NCI-H2171 (cell line): ENCODE data around the gene RAPGEF4.
A peak's percentile ranks its signal among the peaks of the same experiment; 100 is the strongest.
"Not testable (repeated sequence)": the region's sequence is repeated elsewhere in the genome, so short reads cannot be mapped to it uniquely, and the experiment has no call there.

Source experiments
- DNase-seq: peaks from one replicate; lab custom pipeline; 2025; lab: John Stamatoyannopoulos, UW

The RAPGEF4 gene

DNA sequence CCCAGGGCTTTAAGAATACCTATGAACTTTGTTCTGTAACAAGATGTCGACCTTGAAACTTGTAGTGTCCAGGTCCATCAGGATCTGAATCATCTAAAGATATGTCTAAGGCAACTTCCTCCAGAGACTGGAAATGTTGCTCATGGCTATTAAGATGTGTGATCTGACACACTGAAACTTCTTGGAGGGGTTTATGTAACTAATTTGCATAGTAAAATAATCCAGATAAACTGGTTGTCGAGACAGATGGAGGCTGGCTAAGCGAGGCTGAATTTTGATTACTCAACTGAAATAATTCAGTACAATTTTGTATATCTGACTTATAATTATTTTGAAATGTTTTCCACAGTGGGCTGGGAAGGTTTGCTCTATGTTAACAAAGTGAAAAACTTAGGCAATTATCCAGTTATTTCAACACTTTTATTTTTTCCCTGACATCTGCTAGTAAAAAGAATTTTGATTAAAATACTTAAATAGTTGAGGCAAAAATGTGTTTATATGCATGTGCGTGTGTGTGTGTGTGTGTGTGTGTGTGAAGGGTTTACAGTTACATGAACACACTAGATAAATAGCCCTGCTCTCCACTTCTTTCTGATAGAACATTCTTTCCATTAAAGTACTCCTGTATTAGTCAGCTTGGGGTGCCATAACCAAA lies 328.6 kb downstream of the RAPGEF4 start:
- no peak for DNase-seq

DNA sequence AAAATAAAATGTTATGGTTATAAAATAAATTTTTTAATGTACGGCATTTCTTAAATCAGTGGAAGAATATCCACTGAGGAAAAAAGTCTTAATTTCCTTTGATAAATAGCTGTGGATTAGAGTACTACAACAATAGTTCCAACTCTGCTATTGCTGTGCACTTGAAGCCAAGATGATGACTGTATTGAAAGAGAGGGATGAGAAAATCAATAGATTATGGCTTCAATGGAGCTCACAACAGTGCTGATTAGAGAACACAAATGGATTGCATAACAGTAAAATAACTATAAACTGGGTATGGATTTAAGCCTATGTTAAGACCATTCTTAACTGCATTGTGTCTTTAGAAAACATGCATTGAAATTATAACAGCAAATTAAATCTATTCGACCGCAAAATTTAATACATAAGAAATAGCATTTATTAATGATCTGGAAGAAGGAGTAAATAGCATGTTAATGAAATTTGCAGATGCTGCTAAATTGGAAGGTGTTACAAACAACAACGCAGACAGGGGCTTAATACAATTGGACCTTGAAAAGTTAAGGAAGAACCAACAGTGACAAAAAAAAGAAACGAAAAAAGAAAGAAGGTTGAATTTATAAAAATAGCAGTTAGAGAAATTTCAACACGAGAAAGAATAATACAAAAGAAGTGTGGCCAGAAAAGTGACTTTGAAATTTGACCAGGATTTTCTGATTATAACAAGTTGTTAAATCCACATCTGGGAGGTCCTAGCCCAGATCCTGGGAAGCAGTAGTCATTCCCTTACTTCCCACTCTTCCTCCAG lies 331.4 kb downstream of the RAPGEF4 start:
- DNase-seq: no peak

DNA sequence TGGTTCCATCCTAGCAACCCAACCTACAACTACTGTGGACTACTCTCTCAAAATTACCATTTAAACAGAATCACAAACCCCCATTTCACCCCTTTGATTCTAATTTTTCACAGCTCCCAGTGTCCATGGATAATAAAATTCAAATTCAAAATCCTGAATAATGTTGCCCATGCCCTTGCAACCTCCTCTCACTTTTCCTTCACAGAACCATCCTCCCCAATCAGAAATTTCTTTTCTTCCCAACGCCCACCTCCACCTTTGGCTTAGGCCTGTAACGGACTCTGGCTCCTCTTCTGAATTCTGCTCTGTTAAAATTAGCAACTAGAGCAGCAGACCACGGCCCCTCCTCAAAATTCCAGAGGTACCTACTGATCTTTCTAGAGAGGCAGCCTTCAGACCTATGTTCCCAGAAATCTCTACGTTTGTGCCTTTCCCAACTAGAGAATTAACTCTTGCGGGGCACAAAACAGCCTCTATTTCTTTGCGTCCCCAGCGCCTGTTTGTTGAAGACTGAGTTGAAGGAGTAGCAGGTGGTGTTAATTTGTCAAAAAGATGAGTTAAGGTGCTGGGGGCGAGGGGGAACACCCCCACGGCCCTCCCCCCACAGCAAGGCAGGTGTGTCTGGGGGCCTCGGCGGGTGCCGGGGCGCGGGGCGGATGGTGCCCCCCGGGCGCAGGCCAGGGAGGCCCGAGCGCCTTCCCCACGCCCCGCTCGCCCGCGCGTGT lies 339.6 kb downstream of the RAPGEF4 start:
- DNase-seq: peak; percentile 50

DNA sequence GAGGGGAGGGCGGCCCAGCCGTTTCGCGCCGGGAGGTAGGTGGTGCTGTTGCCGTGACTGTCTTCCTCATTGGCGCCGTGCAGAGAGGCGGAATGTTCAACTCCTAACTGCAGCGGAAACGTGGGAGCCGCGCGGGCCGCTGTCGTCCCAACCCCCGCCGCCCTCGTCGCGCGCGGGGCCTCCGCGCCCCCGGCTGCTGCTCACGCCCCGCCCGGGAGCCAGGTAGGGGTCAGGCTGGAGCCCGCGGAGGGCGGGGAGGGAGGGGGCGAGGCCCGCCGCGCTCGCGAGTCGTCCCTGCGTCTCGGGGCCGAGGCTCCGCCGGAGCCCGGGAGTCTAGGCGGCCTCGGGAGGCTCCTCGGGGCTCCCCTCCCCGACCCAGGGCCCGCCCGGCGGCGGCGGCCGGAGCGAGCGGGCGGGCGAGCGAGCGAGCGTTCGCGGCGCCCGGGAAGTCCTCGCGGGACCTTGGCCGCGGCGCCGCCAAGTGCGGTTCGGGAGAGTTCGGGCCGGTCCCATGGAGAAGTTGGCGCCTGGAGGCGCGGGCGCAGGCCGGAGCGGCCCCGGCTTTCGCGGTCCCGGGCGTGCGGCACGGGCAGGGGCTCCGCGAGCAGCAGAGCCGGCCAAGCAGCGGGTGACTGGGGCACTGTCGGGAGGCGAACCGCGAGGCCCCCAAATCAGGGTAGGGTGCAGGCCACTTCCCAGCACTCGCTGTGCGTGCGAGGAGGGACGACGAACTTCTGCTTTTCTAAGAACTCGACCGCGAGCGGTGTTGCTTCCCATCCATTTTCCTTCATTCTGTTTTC lies 340.3 kb downstream of the RAPGEF4 start, which contains the start of gene MAP3K20:
TSS of gene MAP3K20 (plus strand) at position 66 of the 800 bp plus-strand sequence. CDS start 15,186 bp downstream, outside the sequence.
- peak; percentile 68 for DNase-seq

DNA sequence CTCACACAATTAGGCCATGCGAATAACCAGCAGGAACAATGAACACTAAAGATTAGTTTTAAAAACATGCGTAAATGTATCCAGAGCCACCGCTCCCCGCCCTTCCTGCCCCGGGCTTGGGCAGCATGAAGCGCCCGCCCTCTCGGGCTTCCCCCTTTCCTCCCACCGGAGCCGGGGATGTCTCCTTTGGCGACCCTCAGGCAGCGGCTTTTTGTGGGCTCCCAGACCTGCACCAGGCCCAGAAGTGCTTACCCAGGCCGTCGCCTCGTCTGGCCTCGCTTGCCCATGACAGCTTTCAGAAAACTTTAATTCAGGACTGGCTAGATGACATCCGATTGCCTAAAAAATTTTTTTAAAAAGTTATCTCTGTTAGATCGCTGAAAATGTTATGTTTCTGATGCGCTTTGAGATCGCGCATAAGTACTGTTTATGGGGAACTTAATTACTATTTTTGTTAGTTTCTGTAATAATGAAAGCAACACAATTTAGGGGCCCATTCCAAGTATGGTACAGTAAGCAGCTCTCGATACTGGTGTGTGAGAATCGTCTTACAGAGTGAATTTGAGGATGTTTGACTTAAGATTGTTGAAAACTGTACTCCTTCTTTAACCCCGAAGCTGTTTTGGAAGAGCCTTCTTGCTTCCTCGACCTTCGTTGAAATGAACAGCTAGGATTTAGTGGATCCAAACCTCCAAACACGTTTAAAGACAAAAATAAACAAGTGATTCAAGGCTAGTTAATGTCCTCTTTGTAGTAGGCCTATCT lies 341.1 kb downstream of the RAPGEF4 start:
- DNase-seq: peak; percentile 22

DNA sequence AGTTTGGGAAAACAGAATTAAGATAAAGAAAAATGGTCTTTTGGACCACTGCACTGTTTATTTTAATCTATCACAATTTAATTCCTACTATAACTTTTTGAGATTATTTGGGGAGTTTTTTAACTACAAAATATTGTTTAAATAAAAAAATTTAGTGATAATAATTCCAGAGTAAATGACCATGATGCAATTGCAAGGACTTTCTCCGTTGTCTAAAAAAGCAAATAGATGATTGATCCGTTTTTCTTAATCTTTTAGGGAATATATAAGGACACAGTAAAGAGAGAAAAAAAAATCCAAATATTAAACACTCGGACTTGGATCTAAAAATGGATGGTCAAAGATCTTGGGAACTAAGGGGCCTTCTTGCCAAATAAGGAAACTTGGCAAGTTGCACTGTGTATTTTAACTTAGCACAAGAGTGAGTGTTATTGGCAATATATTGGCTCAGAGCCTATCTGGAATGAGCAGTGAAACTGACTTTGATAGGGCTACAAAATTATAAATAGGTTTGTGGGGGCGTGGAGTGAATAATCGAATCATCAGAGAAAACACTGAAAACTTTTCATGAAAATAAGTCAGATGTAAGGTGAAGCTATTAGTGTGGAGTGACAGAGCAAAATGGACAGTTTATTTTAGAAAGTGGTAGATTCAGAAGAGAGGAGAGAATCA lies 342.0 kb downstream of the RAPGEF4 start:
- no peak for DNase-seq

DNA sequence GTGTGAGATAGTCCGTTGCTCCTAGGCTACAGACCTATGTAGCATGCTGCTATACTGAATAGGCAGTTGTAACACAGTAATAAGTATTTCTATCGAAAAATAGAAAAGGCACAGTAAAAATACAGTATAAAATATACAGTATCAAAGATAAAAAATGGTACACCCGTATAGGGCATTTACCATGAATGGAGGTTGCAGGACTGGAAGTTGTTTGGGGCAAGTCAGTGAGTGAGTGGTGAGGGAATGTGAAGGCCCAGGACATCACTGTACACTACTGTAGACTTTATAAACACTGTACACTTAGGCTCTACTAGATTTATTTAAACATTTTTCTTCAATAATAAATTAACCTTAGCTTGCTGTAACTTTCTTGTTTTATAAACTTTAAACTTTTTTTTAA lies 343.5 kb downstream of the RAPGEF4 start:
- DNase-seq: no peak

DNA sequence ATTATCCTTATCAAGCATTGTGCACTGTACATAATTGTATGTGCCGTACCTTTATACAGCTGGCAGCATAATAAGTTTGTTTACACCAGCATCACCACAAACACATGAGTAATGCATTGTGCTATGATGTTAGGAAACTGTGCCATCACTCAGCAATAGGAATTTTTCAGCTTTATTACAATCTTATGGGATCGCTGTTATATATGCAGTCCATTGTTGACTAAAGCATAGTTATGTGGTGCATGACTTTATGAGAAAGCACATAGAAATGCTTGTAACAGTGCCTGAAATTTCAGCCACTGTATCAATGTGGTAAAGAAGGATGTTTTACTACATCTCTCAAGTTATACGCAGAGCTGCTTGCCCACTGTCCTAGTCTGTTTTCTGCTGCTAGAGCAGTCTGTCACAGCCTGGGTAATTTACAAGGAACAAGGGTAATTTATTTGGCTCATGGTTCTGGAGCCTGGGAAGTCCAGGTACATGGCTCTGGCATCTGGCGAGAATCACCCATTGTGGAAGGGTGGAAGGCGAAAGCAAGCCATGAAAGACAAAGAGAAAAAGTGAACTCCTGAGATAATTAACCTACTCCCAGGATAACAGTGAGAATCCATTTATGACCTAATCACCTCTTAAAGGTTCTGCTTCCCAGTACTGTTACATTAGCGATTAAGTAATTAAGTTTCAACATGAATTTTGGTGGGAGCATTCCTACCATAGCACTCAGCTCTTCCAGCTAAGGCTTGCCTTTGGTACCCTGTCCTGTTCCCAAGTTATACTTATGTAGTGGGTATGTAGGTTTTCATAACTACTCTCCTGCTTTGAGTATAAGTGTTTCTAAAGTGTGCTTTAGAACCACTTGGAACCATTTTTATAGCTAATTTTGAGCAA lies 344.6 kb downstream of the RAPGEF4 start:
- no peak for DNase-seq

DNA sequence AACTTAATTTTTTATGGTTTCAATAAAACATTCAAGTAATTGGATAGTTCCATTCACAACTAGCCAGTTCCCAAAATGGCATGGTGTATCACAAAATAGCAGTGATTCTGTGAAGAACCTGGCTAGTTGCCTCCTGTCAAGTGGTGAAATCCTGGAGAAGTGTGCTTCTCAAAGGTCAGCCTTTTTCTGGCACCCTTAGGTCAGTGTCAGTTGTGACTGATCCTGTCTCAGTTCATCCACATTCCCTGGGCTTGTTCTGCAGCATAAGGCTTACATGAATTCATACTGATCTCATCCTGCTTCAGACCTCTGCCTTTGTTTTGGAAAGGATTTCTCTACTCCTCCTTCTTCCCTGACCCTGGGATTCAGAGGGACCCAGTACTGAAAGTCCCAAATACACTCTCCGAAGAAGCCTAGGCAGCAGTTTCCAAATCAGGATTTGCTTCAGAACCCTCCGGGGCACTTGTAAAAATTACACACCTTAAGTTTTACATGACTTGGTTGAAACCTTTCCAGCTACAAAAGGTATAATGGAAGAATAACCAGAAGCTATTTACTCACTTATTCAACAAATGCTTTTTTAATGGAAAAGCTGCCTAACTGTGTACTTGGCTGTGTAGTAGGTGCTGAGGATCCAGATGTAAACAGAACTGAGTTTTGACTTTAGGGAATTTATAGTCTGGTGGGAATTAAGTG lies 351.0 kb downstream of the RAPGEF4 start:
- no peak for DNase-seq

DNA sequence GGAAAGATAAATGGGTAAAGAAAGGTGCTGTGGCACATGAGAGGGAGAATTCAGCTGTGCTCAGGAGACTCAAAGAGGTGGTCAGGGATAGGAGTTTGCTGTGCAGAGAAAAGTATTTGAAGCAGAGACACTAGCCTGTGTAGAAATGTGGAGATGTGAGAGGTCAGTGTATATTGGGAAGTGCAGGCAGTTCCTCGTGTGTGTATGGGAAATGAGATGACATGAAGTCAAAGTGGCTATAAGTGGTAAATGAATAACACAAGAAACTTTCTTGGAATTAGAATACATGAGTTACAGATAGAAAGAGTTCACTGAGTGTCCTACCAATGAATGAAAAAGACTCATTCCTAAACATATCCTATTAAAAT lies 351.6 kb downstream of the RAPGEF4 start:
- no peak for DNase-seq

DNA sequence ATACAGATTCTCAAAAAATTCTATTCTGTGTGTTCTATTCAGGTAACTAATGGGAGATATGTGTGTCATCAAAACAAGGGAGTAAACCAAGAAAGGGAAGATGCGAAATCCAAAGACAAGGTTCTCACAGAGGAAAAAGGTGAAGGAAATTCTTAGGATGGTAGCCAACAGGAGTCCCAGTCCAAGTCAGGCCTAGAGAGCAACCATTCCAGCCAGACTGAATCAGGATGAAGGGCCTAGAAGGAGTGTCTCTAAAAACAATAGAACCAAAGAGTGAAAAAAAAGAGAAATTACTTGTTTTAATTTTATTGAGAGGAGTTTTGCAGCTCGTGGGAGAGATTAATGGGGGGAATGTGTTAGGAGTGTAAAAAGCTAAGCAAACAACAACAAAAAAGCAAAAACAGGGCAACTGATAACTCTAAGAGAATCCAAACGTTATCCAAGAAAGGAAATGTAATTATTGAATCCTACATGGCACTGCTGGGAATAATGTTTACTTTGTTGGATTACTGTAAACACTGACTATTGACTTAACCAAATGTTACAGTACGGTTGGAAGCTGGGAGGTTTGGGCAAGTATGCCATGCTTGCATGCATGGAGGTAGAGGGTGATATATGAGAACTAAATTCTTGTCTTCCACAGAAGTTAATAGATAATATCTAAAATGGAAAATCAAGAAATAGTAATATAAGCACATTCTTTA lies 352.3 kb downstream of the RAPGEF4 start:
- no peak for DNase-seq

DNA sequence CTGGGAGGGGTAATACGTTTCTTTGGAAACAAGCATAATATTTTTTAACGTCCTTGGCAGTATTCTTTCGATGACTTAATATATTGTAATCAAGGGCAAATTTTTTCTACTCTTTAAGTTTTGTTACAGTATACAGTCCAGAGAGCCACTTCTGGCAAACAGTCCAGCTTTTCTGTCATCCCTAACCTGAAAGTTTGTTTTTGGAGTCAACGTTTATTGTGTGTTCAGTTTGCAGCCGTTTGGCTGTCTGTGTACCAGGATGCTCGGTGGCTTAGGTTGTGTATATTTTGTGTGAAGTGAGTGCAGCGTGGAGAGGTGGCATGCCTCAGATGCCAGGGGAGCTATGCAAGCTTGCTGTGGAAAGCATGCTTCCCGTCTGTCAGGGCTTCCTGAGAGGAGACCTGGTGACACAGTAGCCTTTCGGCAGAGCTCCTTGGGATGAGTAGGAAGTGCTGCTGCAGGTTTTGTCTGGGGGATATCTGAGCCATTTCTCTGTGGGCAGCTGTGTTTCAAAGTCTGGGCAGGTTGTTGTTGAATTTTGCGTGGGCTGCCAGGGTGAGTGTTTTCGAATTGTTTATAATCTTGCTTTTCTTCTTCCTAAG lies 354.7 kb downstream of the RAPGEF4 start:
- no peak for DNase-seq

DNA sequence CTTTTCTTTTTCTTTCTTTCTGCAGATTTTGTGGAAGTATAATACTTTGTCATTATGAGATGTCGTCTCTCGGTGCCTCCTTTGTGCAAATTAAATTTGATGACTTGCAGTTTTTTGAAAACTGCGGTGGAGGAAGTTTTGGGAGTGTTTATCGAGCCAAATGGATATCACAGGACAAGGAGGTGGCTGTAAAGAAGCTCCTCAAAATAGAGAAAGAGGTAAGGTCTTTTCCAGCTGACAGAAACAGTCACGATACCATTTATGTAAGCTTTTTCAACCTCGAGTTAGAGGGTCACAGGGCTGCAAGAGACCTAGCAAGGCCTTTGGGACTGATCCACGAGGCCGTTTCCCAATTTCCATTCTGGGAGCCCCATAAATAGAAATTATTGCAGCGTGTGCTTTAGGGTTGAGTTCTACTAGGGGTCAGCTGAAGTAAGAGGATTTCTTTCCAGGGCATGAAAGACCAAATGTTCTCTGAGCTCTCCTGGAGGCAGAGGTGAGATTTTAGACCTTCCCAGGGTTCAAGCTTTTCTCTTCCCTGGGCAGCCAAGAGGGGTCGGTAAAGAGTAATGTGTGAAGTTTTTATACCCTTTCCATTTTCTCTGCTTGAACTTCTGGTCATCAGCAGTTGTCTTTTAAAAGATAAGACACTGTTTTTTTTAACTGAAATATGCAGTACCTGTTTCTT lies 355.5 kb downstream of the RAPGEF4 start:
- DNase-seq: no peak

DNA sequence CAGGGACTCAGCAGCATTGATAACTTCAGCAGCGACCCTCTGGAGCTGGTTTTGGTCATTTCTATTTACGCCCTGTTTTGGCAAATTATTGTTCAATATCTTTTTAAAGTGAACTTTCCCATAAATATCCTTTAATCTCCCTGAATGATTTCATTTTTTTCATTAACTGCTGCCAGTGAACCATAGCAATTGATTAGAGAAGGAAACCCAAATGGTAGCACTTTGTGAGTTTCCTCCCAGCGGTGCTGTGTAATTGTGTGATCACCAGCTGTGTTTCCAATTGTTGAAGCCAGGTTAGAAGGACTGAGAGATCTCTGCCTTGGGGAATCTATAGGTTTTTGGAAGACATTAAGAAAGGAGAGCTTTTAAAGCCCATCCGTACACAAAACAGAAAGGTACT lies 356.3 kb downstream of the RAPGEF4 start:
- no peak for DNase-seq

DNA sequence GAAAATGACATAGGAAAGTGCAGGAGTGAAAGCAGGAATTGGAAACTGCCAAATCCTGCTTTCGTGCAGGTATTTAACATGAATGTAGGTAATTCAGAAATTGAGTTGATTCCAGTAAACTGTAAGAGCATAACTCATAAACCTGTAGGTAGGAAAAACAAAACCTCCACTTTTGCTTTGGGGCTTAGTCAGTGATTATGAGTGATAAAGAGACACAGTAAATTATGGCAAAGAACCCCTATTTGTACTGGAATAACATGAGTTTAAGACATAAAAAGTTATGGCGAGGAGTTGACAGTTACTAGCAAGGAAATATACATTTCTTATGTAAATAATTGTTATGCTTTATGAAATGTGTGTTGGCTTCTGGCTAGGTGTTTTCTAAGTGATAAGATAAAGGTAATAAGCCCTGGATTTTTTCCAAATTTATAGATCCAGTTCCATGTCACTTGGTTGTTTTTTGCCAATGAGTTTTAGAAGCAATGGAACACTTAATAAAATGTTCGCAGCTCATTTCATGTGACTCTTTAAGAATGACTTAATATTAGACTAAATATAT lies 357.3 kb downstream of the RAPGEF4 start:
- no peak for DNase-seq

DNA sequence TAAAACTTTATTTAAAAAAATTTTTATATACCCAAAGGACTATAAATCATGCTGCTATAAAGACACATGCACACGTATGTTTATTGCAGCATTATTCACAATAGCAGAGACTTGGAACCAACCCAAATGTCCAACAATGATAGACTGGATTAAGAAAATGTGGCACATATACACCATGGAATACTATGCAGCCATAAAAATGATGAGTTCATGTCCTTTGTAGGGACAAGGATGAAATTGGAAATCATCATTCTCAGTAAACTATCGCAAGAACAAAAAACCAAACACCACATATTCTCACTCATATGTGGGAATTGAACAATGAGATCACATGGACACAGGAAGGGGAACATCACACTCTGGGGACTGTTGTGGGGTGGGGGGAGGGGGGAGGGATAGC lies 358.0 kb downstream of the RAPGEF4 start:
- not testable (repeated sequence) for DNase-seq

DNA sequence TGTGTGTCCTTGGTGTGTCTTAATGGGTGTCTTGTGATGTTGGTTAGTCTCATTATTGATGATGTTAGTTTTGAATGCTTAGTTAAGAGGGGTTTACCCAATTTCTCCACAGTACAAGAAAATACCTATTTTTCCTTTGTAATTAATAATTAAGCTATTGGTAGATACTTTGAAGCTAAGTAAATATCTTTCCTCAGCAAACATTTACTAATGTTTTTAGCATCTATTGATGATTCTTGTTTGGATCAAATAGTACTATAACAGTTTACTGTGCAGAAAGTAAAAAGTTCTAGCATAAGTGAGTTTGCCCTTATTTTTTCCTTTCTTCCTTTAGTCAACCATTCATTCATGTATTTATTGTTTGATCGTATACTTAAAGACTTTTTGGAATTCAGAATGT lies 359.1 kb downstream of the RAPGEF4 start:
- no peak for DNase-seq
